Neural cell (in vitro differentiated cells): Measurements from ENCODE around the gene AGBL4.

Experiments used
- EP300 ChIP-seq: fragments of 450-650 bp; conservative IDR thresholded peaks from 2 replicates; pipeline ENCODE4 v1.6.1; 2014; ENCODE audit warnings: antibody characterized with exemption, mild to moderate bottlenecking, moderate library complexity; ENCODE audit not compliant: poor library complexity, severe bottlenecking
- POLR2AphosphoS5 ChIP-seq: IDR thresholded peaks from 2 replicates; pipeline ENCODE4 v1.6.1; 2012
- RAD21 ChIP-seq: fragments of 450-650 bp; conservative IDR thresholded peaks from 2 replicates; pipeline ENCODE4 v1.6.1; 2014; ENCODE audit warnings: antibody characterized with exemption, mild to moderate bottlenecking, moderate library complexity
- TF ChIP-seq, protein P1 (sequence below): fragments of 450-650 bp; IDR thresholded peaks from 2 replicates; pipeline ENCODE4 v1.5.1; 2014; ENCODE audit warnings: antibody characterized with exemption, mild to moderate bottlenecking, moderate library complexity; ENCODE audit not compliant: poor library complexity, severe bottlenecking
- TF ChIP-seq, protein P2 (sequence below): IDR thresholded peaks from 2 replicates; pipeline ENCODE4 v1.6.1; 2012; ENCODE audit warnings: borderline replicate concordance

DNA sequence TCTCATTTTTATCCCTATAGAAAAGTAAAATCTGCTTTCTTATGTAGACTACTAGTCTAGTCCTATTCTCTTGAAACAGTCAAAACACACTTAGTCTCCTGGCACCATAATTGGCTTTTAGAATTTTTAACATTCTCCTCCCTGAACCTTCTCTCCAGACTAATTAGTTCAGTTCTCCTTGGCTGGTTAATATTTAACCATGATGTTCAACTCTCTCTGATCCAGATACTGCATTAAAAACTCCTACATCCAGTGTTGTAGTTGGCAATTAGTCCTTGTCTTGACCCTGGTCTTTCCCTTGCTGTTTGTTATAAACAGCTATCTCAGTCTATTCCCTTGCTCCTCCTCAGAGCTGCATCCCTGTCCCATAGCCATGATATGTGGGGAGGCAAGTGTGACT is 824.2 kb downstream of the AGBL4 start:
- TF ChIP-seq, protein P1, sequence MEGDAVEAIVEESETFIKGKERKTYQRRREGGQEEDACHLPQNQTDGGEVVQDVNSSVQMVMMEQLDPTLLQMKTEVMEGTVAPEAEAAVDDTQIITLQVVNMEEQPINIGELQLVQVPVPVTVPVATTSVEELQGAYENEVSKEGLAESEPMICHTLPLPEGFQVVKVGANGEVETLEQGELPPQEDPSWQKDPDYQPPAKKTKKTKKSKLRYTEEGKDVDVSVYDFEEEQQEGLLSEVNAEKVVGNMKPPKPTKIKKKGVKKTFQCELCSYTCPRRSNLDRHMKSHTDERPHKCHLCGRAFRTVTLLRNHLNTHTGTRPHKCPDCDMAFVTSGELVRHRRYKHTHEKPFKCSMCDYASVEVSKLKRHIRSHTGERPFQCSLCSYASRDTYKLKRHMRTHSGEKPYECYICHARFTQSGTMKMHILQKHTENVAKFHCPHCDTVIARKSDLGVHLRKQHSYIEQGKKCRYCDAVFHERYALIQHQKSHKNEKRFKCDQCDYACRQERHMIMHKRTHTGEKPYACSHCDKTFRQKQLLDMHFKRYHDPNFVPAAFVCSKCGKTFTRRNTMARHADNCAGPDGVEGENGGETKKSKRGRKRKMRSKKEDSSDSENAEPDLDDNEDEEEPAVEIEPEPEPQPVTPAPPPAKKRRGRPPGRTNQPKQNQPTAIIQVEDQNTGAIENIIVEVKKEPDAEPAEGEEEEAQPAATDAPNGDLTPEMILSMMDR: no peak
- TF ChIP-seq RAD21 (no peak), EP300 (no peak), POLR2AphosphoS5 (no peak)
- TF ChIP-seq, protein P2, sequence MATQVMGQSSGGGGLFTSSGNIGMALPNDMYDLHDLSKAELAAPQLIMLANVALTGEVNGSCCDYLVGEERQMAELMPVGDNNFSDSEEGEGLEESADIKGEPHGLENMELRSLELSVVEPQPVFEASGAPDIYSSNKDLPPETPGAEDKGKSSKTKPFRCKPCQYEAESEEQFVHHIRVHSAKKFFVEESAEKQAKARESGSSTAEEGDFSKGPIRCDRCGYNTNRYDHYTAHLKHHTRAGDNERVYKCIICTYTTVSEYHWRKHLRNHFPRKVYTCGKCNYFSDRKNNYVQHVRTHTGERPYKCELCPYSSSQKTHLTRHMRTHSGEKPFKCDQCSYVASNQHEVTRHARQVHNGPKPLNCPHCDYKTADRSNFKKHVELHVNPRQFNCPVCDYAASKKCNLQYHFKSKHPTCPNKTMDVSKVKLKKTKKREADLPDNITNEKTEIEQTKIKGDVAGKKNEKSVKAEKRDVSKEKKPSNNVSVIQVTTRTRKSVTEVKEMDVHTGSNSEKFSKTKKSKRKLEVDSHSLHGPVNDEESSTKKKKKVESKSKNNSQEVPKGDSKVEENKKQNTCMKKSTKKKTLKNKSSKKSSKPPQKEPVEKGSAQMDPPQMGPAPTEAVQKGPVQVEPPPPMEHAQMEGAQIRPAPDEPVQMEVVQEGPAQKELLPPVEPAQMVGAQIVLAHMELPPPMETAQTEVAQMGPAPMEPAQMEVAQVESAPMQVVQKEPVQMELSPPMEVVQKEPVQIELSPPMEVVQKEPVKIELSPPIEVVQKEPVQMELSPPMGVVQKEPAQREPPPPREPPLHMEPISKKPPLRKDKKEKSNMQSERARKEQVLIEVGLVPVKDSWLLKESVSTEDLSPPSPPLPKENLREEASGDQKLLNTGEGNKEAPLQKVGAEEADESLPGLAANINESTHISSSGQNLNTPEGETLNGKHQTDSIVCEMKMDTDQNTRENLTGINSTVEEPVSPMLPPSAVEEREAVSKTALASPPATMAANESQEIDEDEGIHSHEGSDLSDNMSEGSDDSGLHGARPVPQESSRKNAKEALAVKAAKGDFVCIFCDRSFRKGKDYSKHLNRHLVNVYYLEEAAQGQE: no peak
